Hippocampal formation (tissue), 2 donors: ENCODE data around the gene DOCK3.
A peak's percentile ranks its signal among the peaks of the same experiment; 100 is the strongest.
"Not testable (repeated sequence)": the region's sequence is repeated elsewhere in the genome, so short reads cannot be mapped to it uniquely, and the experiment has no call there.

ENCODE experiments used
- DNase-seq, 2 donors: peaks; one replicate each; lab custom pipeline; 2025; lab: John Stamatoyannopoulos, UW

Gene DOCK3

GRCh38 chr3:51368276-51368675, 693.5 kb downstream of the DOCK3 start:
- DNase-seq = not testable (repeated sequence)

GRCh38 chr3:51371943-51372557, 697.3 kb downstream of the DOCK3 start:
- DNase-seq = peak; percentile 11 to 26

- DNase-seq = no peak
Measured at GRCh38 chr3:51373658-51374421, 699.1 kb downstream of the DOCK3 start.

GRCh38 chr3:51374456-51374855, 699.7 kb downstream of the DOCK3 start:
- no peak for DNase-seq

GRCh38 chr3:51375136-51375535, 700.4 kb downstream of the DOCK3 start:
- no peak for DNase-seq

- no peak for DNase-seq
Measured at GRCh38 chr3:51375571-51375970, 700.8 kb downstream of the DOCK3 start.

GRCh38 chr3:51378065-51378464, 703.3 kb downstream of the DOCK3 start:
- no peak for DNase-seq

- no peak for DNase-seq
Measured at GRCh38 chr3:51378726-51379125, 704.0 kb downstream of the DOCK3 start.

- no peak for DNase-seq
Measured at GRCh38 chr3:51379301-51379700, 704.6 kb downstream of the DOCK3 start.

GRCh38 chr3:51379746-51380455, 705.2 kb downstream of the DOCK3 start:
- no peak for DNase-seq

- DNase-seq = no peak
Measured at GRCh38 chr3:51380601-51381332, 706.0 kb downstream of the DOCK3 start.

- no peak for DNase-seq
Measured at GRCh38 chr3:51381333-51381705, 706.6 kb downstream of the DOCK3 start.

GRCh38 chr3:51382076-51382745, 707.5 kb downstream of the DOCK3 start:
- DNase-seq = no peak

- no peak for DNase-seq
Measured at GRCh38 chr3:51382947-51383578, 708.3 kb downstream of the DOCK3 start.

- peak in 1 of 2 donors; percentile 52 for DNase-seq
Measured at GRCh38 chr3:51384055-51384725, 709.5 kb downstream of the DOCK3 start.

GRCh38 chr3:51384726-51385473, 710.2 kb downstream of the DOCK3 start, which contains the start of gene MANF:
Gene MANF (plus strand): TSS chr3:51385291. CDS start chr3:51385343, 52 bp downstream.
- DNase-seq = peak; percentile 96 to 97

GRCh38 chr3:51385621-51386091, 710.9 kb downstream of the DOCK3 start:
- DNase-seq = no peak

- DNase-seq = no peak
Measured at GRCh38 chr3:51386159-51386851, 711.6 kb downstream of the DOCK3 start.

- no peak for DNase-seq
Measured at GRCh38 chr3:51386852-51387229, 712.1 kb downstream of the DOCK3 start.
